ENCODE data around the gene UCKL1.
A peak's percentile ranks its signal among the peaks of the same experiment; 100 is the strongest.

UCKL1 gene

DNA sequence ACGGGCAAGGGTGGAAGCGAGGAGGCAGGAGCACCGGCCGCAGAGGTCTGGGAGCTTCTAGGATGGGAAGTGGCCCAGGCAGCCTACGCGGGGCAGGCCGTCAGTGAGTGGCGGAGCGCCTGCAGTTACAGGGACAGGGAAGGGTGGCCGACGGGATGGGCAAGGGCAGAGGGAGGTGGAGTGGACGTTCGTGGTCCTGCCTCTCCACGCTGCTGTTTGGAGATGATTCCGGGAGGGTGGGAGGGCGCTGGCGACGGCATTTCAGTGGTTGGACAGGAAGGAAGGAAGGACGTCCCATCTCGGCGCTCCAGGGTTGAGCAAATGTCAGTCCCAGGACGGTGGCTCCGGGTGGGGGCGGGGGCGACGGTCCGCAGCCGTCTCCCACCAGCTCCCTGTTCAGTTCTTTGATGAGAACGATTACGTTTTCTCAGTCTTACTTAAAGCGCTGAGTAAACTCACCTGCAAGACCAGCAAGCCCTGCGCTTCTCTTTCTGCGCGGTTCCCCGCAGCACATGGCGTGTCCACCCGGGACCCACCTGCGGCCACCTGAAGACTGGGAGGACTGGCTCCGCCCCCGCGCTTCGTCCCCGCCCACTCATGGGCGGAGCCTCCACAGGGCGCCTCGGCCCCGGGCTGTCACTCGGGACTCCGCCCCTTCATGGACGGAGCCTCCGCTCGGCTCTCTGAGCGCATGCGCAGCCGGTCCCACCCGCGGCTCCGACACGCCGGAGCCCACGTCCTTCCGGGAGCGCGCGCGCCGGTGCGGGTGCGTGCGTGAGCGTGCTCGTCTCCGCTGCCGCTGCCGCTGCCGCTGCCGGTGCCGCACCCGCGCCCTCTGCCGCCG, 61.6 kb downstream of the UCKL1 start, which contains the start of gene DNAJC5:
Gene DNAJC5 (plus strand): TSS at position 769 of the 844 bp plus-strand sequence. CDS start 33,220 bp downstream, outside the sequence.
- TF ChIP-seq, protein P1, sequence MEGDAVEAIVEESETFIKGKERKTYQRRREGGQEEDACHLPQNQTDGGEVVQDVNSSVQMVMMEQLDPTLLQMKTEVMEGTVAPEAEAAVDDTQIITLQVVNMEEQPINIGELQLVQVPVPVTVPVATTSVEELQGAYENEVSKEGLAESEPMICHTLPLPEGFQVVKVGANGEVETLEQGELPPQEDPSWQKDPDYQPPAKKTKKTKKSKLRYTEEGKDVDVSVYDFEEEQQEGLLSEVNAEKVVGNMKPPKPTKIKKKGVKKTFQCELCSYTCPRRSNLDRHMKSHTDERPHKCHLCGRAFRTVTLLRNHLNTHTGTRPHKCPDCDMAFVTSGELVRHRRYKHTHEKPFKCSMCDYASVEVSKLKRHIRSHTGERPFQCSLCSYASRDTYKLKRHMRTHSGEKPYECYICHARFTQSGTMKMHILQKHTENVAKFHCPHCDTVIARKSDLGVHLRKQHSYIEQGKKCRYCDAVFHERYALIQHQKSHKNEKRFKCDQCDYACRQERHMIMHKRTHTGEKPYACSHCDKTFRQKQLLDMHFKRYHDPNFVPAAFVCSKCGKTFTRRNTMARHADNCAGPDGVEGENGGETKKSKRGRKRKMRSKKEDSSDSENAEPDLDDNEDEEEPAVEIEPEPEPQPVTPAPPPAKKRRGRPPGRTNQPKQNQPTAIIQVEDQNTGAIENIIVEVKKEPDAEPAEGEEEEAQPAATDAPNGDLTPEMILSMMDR (IDR thresholded peaks at IDR 0.05; ENCODE audit: low read depth, low read length): no peak
- TF ChIP-seq, protein P2, sequence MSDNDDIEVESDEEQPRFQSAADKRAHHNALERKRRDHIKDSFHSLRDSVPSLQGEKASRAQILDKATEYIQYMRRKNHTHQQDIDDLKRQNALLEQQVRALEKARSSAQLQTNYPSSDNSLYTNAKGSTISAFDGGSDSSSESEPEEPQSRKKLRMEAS (IDR thresholded peaks at IDR 0.05; ENCODE audit: low read depth, low read length): peak; percentile 78
- TF ChIP-seq POLR2A (IDR thresholded peaks at IDR 0.05; ENCODE audit: extremely low read depth, insufficient read length) (peak; percentile 27), MYC (IDR thresholded peaks at IDR 0.05; ENCODE audit: low read depth, low read length) (peak; percentile 71)
- peak within 1 kb of the TSS; percentile 78 for H3K4me3 ChIP-seq (ENCODE audit: low read depth, low read length)
- peak; percentile 90 for DNase-seq (ENCODE audit: low read depth)

DNA sequence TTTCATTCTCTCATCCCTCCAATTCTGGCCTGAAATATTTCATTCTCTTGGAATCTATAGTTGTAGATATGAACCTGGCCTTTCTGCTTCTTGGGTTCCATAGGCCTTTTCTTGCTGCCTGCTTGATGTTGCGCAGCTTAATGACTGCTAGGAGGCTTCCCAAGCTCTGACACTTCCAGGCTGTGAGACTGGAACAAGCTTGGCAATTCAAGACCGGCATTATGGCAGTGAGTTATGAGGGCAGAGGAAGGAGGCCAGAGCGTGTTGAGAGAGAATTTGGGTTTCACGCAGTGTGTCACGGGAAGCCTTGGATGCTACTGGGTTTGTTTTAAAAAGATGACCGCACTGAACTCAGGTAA, 62.2 kb downstream of the UCKL1 start:
- DNase-seq (ENCODE audit: low read depth): no peak
- TF ChIP-seq MYC (IDR thresholded peaks at IDR 0.05; ENCODE audit: low read depth, low read length): no peak
- no peak for TF ChIP-seq POLR2A (IDR thresholded peaks at IDR 0.05; ENCODE audit: extremely low read depth, insufficient read length)
- TF ChIP-seq, protein P1 (IDR thresholded peaks at IDR 0.05; ENCODE audit: low read depth, low read length): no peak
- TF ChIP-seq, protein P2 (IDR thresholded peaks at IDR 0.05; ENCODE audit: low read depth, low read length): no peak
- H3K4me3 ChIP-seq (ENCODE audit: low read depth, low read length): no peak overlapping the region

DNA sequence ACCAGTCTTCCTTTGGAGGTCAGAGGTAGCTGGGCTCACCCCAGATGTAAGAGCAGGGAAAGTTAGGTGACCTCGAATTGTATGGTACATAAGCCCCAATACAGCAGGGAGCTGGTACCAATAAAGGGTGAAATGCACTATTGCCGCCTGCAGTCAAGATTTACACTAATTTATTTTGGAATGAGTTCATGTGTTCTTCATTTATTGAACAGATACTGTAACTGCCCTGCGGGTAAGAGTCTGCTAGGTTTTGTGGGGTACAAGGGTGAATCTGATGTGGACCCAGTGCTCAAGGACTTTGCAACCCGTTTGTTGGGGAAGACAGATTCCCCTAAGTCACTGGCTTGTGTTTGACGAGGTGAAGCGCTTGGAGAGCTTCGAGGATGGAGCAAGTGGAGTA, 63.8 kb downstream of the UCKL1 start:
- no peak for DNase-seq (ENCODE audit: low read depth)
- TF ChIP-seq, protein P1 (IDR thresholded peaks at IDR 0.05; ENCODE audit: low read depth, low read length): no peak
- no peak for TF ChIP-seq MYC (IDR thresholded peaks at IDR 0.05; ENCODE audit: low read depth, low read length)
- TF ChIP-seq POLR2A (IDR thresholded peaks at IDR 0.05; ENCODE audit: extremely low read depth, insufficient read length): no peak
- TF ChIP-seq, protein P2 (IDR thresholded peaks at IDR 0.05; ENCODE audit: low read depth, low read length): no peak
- H3K4me3 ChIP-seq (ENCODE audit: low read depth, low read length): no peak overlapping the region

DNA sequence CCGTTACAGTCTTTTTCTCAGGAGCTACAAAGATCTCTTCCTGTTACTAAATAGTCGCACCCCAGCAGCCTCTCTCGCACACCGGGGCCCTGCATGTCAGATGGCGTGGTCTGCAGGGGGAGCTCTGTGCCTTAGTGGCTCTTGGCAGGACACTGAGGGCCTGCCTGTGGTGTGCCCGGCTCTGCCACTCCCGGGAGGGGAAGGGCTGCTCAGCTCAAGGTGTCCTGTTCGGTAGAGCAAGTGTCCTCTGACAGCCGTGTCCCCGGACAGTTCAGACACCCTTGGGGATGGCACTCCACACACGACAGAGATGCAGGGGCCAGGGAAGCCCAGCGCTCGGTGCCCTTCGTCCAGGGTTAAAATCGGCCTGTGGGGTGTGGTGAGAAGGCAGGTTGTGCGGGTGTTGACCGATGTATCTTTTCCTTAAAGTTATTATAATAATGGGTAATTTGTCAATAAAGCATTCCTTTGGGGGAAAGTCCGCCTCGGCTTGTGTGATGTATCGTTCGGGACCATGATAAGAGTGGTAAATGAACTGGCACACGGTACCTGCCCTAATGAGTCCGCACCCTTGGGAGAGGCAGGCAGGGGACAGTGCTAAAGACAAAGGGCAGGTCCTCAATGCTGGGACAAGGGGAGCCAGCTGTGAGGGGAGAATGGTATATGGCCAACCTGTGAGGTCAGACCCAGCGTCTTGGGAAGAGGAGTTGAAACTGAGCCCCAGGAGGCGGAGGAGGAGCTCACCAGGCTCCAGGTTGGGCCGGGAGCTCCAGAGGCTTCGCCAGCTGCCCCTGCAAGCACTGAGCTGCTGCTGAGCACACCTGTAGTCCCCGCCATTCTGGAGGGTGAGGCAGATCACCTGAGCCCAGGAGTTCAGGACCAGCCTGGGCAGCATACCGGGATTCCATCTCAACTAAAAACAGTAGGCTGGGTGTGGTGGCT, 64.9 kb downstream of the UCKL1 start:
- no peak for TF ChIP-seq MYC (IDR thresholded peaks at IDR 0.05; ENCODE audit: low read depth, low read length)
- TF ChIP-seq, protein P1 (IDR thresholded peaks at IDR 0.05; ENCODE audit: low read depth, low read length): peak; percentile 14
- DNase-seq (ENCODE audit: low read depth): peak; percentile 47
- no peak overlapping the region for H3K4me3 ChIP-seq (ENCODE audit: low read depth, low read length)

DNA sequence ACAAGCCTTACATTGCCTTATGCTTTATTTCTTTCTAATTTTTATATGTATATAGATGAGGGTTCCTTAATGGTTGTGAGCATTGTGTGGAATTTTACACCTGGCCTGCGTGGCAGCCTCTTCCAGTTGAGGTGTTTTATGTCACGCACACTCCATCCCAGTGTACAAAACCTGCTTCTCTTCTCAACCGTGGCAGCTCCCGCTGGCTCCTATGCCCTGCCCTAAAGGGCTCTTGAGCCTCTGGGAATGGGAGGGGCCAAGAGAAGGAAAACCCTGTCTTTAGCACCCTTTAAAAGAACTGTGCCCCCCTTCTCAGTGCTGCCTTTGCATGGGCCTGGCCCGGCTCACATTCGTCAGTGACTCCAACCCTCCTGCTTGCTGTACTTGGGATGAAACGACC, 65.6 kb downstream of the UCKL1 start:
- H3K4me3 ChIP-seq (ENCODE audit: low read depth, low read length): no peak overlapping the region
- TF ChIP-seq MYC (IDR thresholded peaks at IDR 0.05; ENCODE audit: low read depth, low read length): no peak
- TF ChIP-seq, protein P2 (IDR thresholded peaks at IDR 0.05; ENCODE audit: low read depth, low read length): no peak
- TF ChIP-seq, protein P1 (IDR thresholded peaks at IDR 0.05; ENCODE audit: low read depth, low read length): no peak
- TF ChIP-seq POLR2A (IDR thresholded peaks at IDR 0.05; ENCODE audit: extremely low read depth, insufficient read length): no peak
- DNase-seq (ENCODE audit: low read depth): no peak

Data from NB4 (cell line).